GM12892 (cell line): ENCODE data around the gene AMT.

Source experiments
- POLR2A ChIP-seq: IDR thresholded peaks from 2 replicates; pipeline ENCODE4 v1.6.1; 2011; ENCODE audit warnings: low read depth, low read length, control low read depth
- POLR2AphosphoS5 ChIP-seq: IDR thresholded peaks from 2 replicates; pipeline ENCODE4 v1.6.1; 2011; ENCODE audit warnings: low read depth, low read length, control low read depth

DNA sequence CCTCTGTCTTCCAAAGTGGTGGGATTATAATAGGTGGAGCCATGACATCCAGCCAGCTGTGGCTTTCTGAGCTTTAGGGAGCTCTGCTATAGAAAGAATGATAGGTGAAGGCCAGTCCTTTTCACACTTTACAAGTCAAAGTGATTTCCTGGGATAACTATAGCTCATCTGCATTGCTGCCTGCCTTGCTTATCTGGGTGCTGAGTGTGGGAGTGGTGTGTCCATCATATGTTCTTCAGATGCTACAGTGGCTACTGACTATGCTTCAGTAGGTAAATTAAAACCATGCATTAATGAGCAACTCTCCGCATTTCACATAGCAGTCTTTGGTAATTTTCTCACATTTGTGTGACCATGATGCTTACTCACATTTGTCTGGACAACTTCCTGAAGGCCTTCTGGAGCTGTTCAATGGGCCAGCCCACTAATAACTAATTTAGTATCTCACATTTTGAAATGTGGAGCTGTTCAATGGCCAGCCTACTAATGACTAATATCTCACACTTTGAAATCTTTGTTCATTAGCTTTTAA is 33.9 kb downstream of the AMT start:
- TF ChIP-seq POLR2AphosphoS5 (no peak), POLR2A (no peak)
